K562 (cell line): ENCODE measurements around the gene USH2A. TPM values are rescaled to one million over a fixed set of nuclear protein-coding genes. Genes with fewer than 3 reads are reported as not detected.

Source experiments
- ATAC-seq: fragments of 200-7000 bp; cut with Tn5 transposase; 3 replicates; pipeline ENCODE4 v1.9.1; 2020; ENCODE audit warnings: moderate library complexity
- BruUV-seq: library from RNA; stranded (reverse); fragments of 400-500 nt; replicated peaks from 2 replicates; lab custom pipeline; 2021; lab: Mats Ljungman, UMichigan
- CTCF ChIA-PET: fragments of 300-600 bp; formaldehyde crosslinking; extraction: SDS; loops from one replicate; lab custom pipeline; 2021; ENCODE audit warnings: low intra/inter-chr PET ratio; lab: Yijun Ruan, JAX
- POLR2A ChIA-PET: fragments of 300-600, 350-650 bp; sonication (Branson Sonifier 250); formaldehyde crosslinking; extraction: SDS; loops from one replicate; lab custom pipeline; 2021; ENCODE audit warnings: antibody characterized with exemption, inconsistent platforms; lab: Yijun Ruan, JAX
- DNase-seq, 4 experiments: peaks; one replicate each; pipeline versions ENCODE4 v3.0.0 to v3.0.0-alpha.2; 2011 to 2018; ENCODE audit warnings: low spot score in 3 of 4, mixed read lengths in 3 of 4; ENCODE audit errors: extremely low read depth in 1 of 4
- FAIRE-seq: peaks from 2 replicates; lab custom pipeline; 2011; peaks lifted over from hg19 to GRCh38; lab: Jason Lieb, UNC
- H2AFZ ChIP-seq: 2 replicates; pipeline ENCODE4 v1.6.0; 2011; ENCODE audit warnings: low read depth, low read length, control low read depth, inconsistent platforms
- H3K27ac ChIP-seq: fragments of 200-600 bp; 3 replicates; pipeline ENCODE4 v1.8.0; 2011; ENCODE audit warnings: low read depth, mild to moderate bottlenecking, control low read depth, inconsistent platforms, low read length, moderate library complexity, mixed read lengths; ENCODE audit errors: extremely low read depth
- H3K27me3 ChIP-seq, 2 experiments: fragments of 300-600 bp in 1 of 2; 2 replicates in 1 of 2; 3 replicates in 1 of 2; pipeline versions ENCODE4 v1.6.0 to v1.8.0; 2011; ENCODE audit warnings: inconsistent platforms in 2 of 2, low read length in 2 of 2, mild to moderate bottlenecking in 1 of 2, mixed read lengths in 1 of 2, moderate library complexity in 1 of 2; ENCODE audit not compliant: control insufficient read depth in 2 of 2, insufficient read depth in 2 of 2
- H3K36me3 ChIP-seq: fragments of 300-600 bp; 3 replicates; pipeline ENCODE4 v1.8.0; 2011; ENCODE audit warnings: mild to moderate bottlenecking, low read length, inconsistent platforms; ENCODE audit not compliant: control insufficient read depth, insufficient read depth
- H3K4me1 ChIP-seq, 2 experiments: fragments of 200-600 bp in 1 of 2; replicated peaks in 1 of 2; 2 replicates in 1 of 2; 3 replicates in 1 of 2; pipeline versions ENCODE4 v1.5.1 to v1.8.0; 2011; ENCODE audit warnings: inconsistent platforms in 2 of 2, low read length in 2 of 2, mild to moderate bottlenecking in 1 of 2, mixed read lengths in 1 of 2, moderate library complexity in 1 of 2; ENCODE audit not compliant: control insufficient read depth in 2 of 2, insufficient read depth in 2 of 2
- H3K4me2 ChIP-seq: 2 replicates; pipeline ENCODE4 v1.6.1; 2011; ENCODE audit warnings: low read length, control low read depth, inconsistent platforms, mixed read lengths; ENCODE audit not compliant: insufficient read depth
- H3K4me3 ChIP-seq: fragments of 200-600 bp; sonication (generic), shearing (Covaris generic); 2 replicates; pipeline ENCODE4 v1.5.1; 2016; ENCODE audit warnings: control low read depth, inconsistent platforms
- H3K79me2 ChIP-seq: fragments of 200-600 bp; 3 replicates; pipeline ENCODE4 v1.8.0; 2011; ENCODE audit warnings: low read length, inconsistent platforms; ENCODE audit not compliant: control insufficient read depth, insufficient read depth
- H3K9ac ChIP-seq, 2 experiments: 2 replicates each; pipeline versions ENCODE4 v1.6.0 to v1.6.1; 2011; ENCODE audit warnings: low read depth in 2 of 2, low read length in 2 of 2, control low read depth in 1 of 2, inconsistent platforms in 1 of 2, mild to moderate bottlenecking in 1 of 2, mixed read lengths in 1 of 2; ENCODE audit not compliant: insufficient read depth in 1 of 2
- H3K9me1 ChIP-seq: one replicate; pipeline ENCODE4 v1.6.0; 2011; ENCODE audit warnings: inconsistent platforms, mild to moderate bottlenecking, low read length, moderate library complexity; ENCODE audit not compliant: control insufficient read depth, insufficient read depth
- H3K9me3 ChIP-seq: replicated peaks from 2 replicates; pipeline ENCODE4 v1.5.1; 2011; ENCODE audit warnings: low read depth, low read length, inconsistent platforms; ENCODE audit not compliant: control insufficient read depth, insufficient read depth
- H4K20me1 ChIP-seq: replicated peaks from 2 replicates; pipeline ENCODE4 v1.6.1; 2011; ENCODE audit warnings: low read length, inconsistent platforms, mixed read lengths; ENCODE audit not compliant: control insufficient read depth, insufficient read depth
- FOXP1 ChIP-seq: sonication (generic); formaldehyde crosslinking; IDR thresholded peaks from 2 replicates; pipeline ENCODE4 v1.8.0; 2022; ENCODE audit warnings: mild to moderate bottlenecking, missing genetic modification reagents
- KDM1A ChIP-seq, 2 experiments: fragments of 450-650 bp; IDR thresholded peaks; 2 replicates each; pipeline ENCODE4 v1.6.1; 2016; ENCODE audit warnings: mild to moderate bottlenecking in 2 of 2
- NR1H2 ChIP-seq: sonication (generic); formaldehyde crosslinking; IDR thresholded peaks from 2 replicates; pipeline ENCODE4 v1.4.0; 2020; ENCODE audit warnings: mild to moderate bottlenecking, missing genetic modification reagents
- SMAD4 ChIP-seq: fragments of 250-450 bp; sonication (Bioruptor Pico); conservative IDR thresholded peaks from 2 replicates; pipeline ENCODE4 v1.8.0; 2021; ENCODE audit warnings: inconsistent platforms, mild to moderate bottlenecking, moderate library complexity
- TCF3 ChIP-seq: sonication (generic); formaldehyde crosslinking; IDR thresholded peaks from 2 replicates; pipeline ENCODE4 v1.4.0; 2020; ENCODE audit warnings: mild to moderate bottlenecking, missing genetic modification reagents
- YY1 ChIP-seq, 3 experiments: IDR thresholded peaks; 2 replicates each; pipeline ENCODE4 v1.6.1; 2011; ENCODE audit warnings: low read length in 2 of 3, mild to moderate bottlenecking in 2 of 3, moderate library complexity in 2 of 3, borderline replicate concordance in 1 of 3, control low read depth in 1 of 3, low read depth in 1 of 3; ENCODE audit not compliant: insufficient read depth in 3 of 3, insufficient replicate concordance in 2 of 3, control insufficient read depth in 1 of 3, insufficient read length in 1 of 3; ENCODE audit errors: extremely low read depth in 1 of 3
- ZBTB34 ChIP-seq: fragments of 250-450 bp; sonication (Bioruptor Pico); IDR thresholded peaks from 2 replicates; pipeline ENCODE4 v1.8.0; 2021; ENCODE audit warnings: mild to moderate bottlenecking, moderate library complexity
- ZFPM2 ChIP-seq: fragments of 250-450 bp; sonication (Bioruptor Pico); IDR thresholded peaks from 2 replicates; pipeline ENCODE4 v1.5.1; 2022; ENCODE audit warnings: mild to moderate bottlenecking
- ZNF3 ChIP-seq: fragments of 250-450 bp; sonication (Bioruptor Pico); IDR thresholded peaks from 2 replicates; pipeline ENCODE4 v1.5.0; 2021; ENCODE audit warnings: mild to moderate bottlenecking, moderate library complexity
- ZNF407 ChIP-seq: fragments of 450-650 bp; IDR thresholded peaks from 2 replicates; pipeline ENCODE4 v1.6.1; 2016; ENCODE audit warnings: low read depth
- WGBS: fragments of 100-300 bp; shearing (Covaris generic); methylation state at CpG from one replicate; pipeline ENCODE4 v1.1.6; 2016; ENCODE audit warnings: low coverage, mixed read lengths; ENCODE audit not compliant: insufficient coverage; ENCODE audit errors: missing lambda C conversion rate; 5-methylcytosine and 5-hydroxymethylcytosine counted together
- in situ Hi-C: fragments of 300-500 bp; cut with MboI; formaldehyde crosslinking; loops from 4 replicates; pipeline ENCODE4 v1.15.0; 2018; ENCODE audit warnings: inconsistent platforms, mixed read lengths
- intact Hi-C: fragments of 100-400 bp; cut with micrococcal nuclease; formaldehyde crosslinking; loops from 2 replicates; pipeline ENCODE4 v1.14.2; 2022
- polyA plus RNA-seq, 8 experiments: library from polyadenylated mRNA; depleted of rRNA in 4 of 8; stranded (reverse) in 5 of 8; unstranded in 3 of 8; fragments of >200 nt; fragmentation: Nextera tagmentation in 2 of 8; fragmentation: Illumina TruSeq in 1 of 8; extraction: Ambion mirVana in 2 of 8; extraction: Trizol in 1 of 8; gene quantifications; 2 replicates each; pipeline versions ENCODE4 v1.2.1 to v1.2.3, GENCODE V29; 2011 to 2014; ENCODE audit warnings: inconsistent platforms in 1 of 8, missing spikeins in 1 of 8
- total RNA-seq, 7 experiments: library from RNA; depleted of rRNA in 6 of 7; stranded (reverse); fragments of >200 nt in 6 of 7; fragmentation: Illumina TruSeq in 2 of 7; extraction: Trizol in 2 of 7; gene quantifications; 2 replicates each; pipeline versions ENCODE4 v1.2.1 to v1.2.3, GENCODE V29; 2011 to 2021; ENCODE audit warnings: low replicate concordance in 1 of 7
- TF ChIP-seq, protein P1 (sequence below): sonication (generic); IDR thresholded peaks from 2 replicates; pipeline ENCODE4 v1.6.1; 2016
- TF ChIP-seq, protein P2 (sequence below): sonication (generic); formaldehyde crosslinking; IDR thresholded peaks from 2 replicates; pipeline ENCODE4 v1.8.0; 2022; ENCODE audit warnings: mild to moderate bottlenecking, missing genetic modification reagents

The USH2A gene
- total and polyA plus RNA-seq, 9 of the 15 experiments (the other 6 are each of a cell fraction or from before 2014, with no cell fraction given) = under 0.01 TPM; not detected in 7

GRCh38 chr1:216325336-216325735 is 97.9 kb downstream of the USH2A start:
- Histone ChIP-seq H3K9me3 (no peaks in the 10 kb centered on the region), H3K36me3 (no peaks in the 10 kb centered on the region), H3K4me3 (no peak overlapping the region), H3K9me1 (no peaks in the 10 kb centered on the region), H3K27me3 (no peaks in the 10 kb centered on the region), H4K20me1 (no peaks in the 10 kb centered on the region), H2AFZ (no peak overlapping the region), H3K4me1 (no peaks in the 10 kb centered on the region), H3K9ac (no peak overlapping the region), H3K79me2 (no peaks in the 10 kb centered on the region), H3K4me2 (no peak overlapping the region), H3K27ac (no peak overlapping the region)
- ChIA-PET CTCF (no interaction called here), POLR2A (no interaction called here)
- WGBS = under 1% methylated on average over 7 of the region's 7 CpGs
- ATAC-seq (no peak), FAIRE-seq (no peak), DNase-seq (no peak)
- in situ Hi-C loops = no loop called here
- intact Hi-C loops = no loop called here
- no TSS peak for BruUV-seq
- TF ChIP-seq KDM1A (IDR thresholded peaks at IDR 0.05) = no peak
- no peak for TF ChIP-seq ZFPM2 (CRISPR knock-in tag)
- no peak for TF ChIP-seq ZBTB34
- no peak for TF ChIP-seq TCF3 (CRISPR knock-in tag)
- no peak for TF ChIP-seq ZNF3
- TF ChIP-seq, protein P1, sequence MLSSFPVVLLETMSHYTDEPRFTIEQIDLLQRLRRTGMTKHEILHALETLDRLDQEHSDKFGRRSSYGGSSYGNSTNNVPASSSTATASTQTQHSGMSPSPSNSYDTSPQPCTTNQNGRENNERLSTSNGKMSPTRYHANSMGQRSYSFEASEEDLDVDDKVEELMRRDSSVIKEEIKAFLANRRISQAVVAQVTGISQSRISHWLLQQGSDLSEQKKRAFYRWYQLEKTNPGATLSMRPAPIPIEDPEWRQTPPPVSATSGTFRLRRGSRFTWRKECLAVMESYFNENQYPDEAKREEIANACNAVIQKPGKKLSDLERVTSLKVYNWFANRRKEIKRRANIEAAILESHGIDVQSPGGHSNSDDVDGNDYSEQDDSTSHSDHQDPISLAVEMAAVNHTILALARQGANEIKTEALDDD = no peak
- TF ChIP-seq, protein P2, sequence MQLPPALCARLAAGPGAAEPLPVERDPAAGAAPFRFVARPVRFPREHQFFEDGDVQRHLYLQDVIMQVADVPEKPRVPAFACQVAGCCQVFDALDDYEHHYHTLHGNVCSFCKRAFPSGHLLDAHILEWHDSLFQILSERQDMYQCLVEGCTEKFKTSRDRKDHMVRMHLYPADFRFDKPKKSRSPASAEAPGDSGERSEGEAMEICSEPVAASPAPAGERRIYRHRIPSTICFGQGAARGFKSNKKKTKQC (CRISPR knock-in tag) = no peak
- TF ChIP-seq YY1 (IDR thresholded peaks at IDR 0.05; ENCODE audit: borderline replicate concordance in 1 of 3, control insufficient read depth in 1 of 3, extremely low read depth in 1 of 3, insufficient read depth in 3 of 3, insufficient read length in 1 of 3, insufficient replicate concordance in 2 of 3, low read depth in 1 of 3, low read length in 2 of 3) = no peak
- TF ChIP-seq SMAD4 (CRISPR knock-in tag) = no peak
- no peak for TF ChIP-seq NR1H2 (CRISPR knock-in tag)
- TF ChIP-seq ZNF407 = no peak
- no peak for TF ChIP-seq FOXP1 (CRISPR knock-in tag)
